Activated CD8-positive, alpha-beta memory T cell treated with anti-CD3 and anti-CD28 coated beads, Interleukin-2, amount 50 U/mL, for 24 hours (primary cell): Measurements from ENCODE around the gene SLC1A7.

Experiments
- DNase-seq: peaks from one replicate; pipeline ENCODE4 v3.0.0-alpha.2; 2020; ENCODE audit errors: extremely low read depth

SLC1A7 gene

GRCh38 chr1:53061123-53061858 is 81.1 kb downstream of the SLC1A7 start:
- no peak for DNase-seq

- no peak for DNase-seq
Measured at GRCh38 chr1:53060579-53060978, 81.9 kb downstream of the SLC1A7 start.

- no peak for DNase-seq
Measured at GRCh38 chr1:53057127-53057526, 85.3 kb downstream of the SLC1A7 start.

GRCh38 chr1:53051676-53052075 is 90.8 kb downstream of the SLC1A7 start:
- DNase-seq: no peak

GRCh38 chr1:53050310-53050709 is 92.1 kb downstream of the SLC1A7 start:
- DNase-seq: no peak

GRCh38 chr1:53049574-53049967 is 92.9 kb downstream of the SLC1A7 start:
- DNase-seq: no peak

GRCh38 chr1:53048960-53049573 is 93.4 kb downstream of the SLC1A7 start:
- DNase-seq: no peak

- DNase-seq: no peak
Measured at GRCh38 chr1:53047737-53048736, 94.4 kb downstream of the SLC1A7 start.

- DNase-seq: no peak
Measured at GRCh38 chr1:53046930-53047329, 95.5 kb downstream of the SLC1A7 start.

GRCh38 chr1:53044926-53045325 is 97.5 kb downstream of the SLC1A7 start:
- DNase-seq: no peak

GRCh38 chr1:53043271-53043670 is 99.2 kb downstream of the SLC1A7 start:
- DNase-seq: no peak

GRCh38 chr1:53038566-53038965 is 103.9 kb downstream of the SLC1A7 start:
- no peak for DNase-seq
